Astrocyte (in vitro differentiated cells and primary cell): ENCODE results near the gene AP3B1. TPM values are rescaled to one million over a fixed set of nuclear protein-coding genes. Genes with fewer than 3 reads are reported as not detected.
A peak's percentile ranks its signal among the peaks of the same experiment; 100 is the strongest.

ENCODE experiments used
- DNase-seq: peaks from one replicate; pipeline ENCODE4 v3.0.0-alpha.2; 2010; ENCODE audit warnings: low read depth
- FAIRE-seq: peaks from 2 replicates; lab custom pipeline; 2011; peaks lifted over from hg19 to GRCh38; lab: Jason Lieb, UNC
- H2AFZ ChIP-seq: 2 replicates; pipeline ENCODE4 v1.6.0; 2012; ENCODE audit warnings: low read depth, low read length, inconsistent platforms
- H3K27ac ChIP-seq: 2 replicates; pipeline ENCODE4 v1.5.1; 2011; ENCODE audit warnings: low read depth, low read length, inconsistent platforms
- H3K27me3 ChIP-seq: 2 replicates; pipeline ENCODE4 v1.6.0; 2011; ENCODE audit warnings: low read length, inconsistent platforms; ENCODE audit not compliant: insufficient read depth
- H3K36me3 ChIP-seq: 2 replicates; pipeline ENCODE4 v1.5.1; 2011; ENCODE audit warnings: low read length, inconsistent platforms; ENCODE audit not compliant: insufficient read depth
- H3K4me1 ChIP-seq: 2 replicates; pipeline ENCODE4 v1.5.1; 2011; ENCODE audit warnings: low read length, inconsistent platforms; ENCODE audit not compliant: insufficient read depth
- H3K4me2 ChIP-seq: 2 replicates; pipeline ENCODE4 v1.6.0; 2012; ENCODE audit warnings: low read length, inconsistent platforms
- H3K4me3 ChIP-seq: 2 replicates; pipeline ENCODE4 v1.5.1; 2011; ENCODE audit warnings: low read depth, mild to moderate bottlenecking, low read length, inconsistent platforms; ENCODE audit not compliant: insufficient read depth
- H3K79me2 ChIP-seq: 2 replicates; pipeline ENCODE4 v1.6.0; 2012; ENCODE audit warnings: mild to moderate bottlenecking, low read length, inconsistent platforms; ENCODE audit not compliant: insufficient read depth
- H3K9ac ChIP-seq: 2 replicates; pipeline ENCODE4 v1.6.0; 2012; ENCODE audit warnings: mild to moderate bottlenecking, low read length, inconsistent platforms
- H3K9me3 ChIP-seq: 2 replicates; pipeline ENCODE4 v1.5.1; 2012; ENCODE audit warnings: low read depth, mild to moderate bottlenecking, low read length, inconsistent platforms; ENCODE audit not compliant: insufficient read depth
- H4K20me1 ChIP-seq: 2 replicates; pipeline ENCODE4 v1.6.0; 2012; ENCODE audit warnings: low read length, inconsistent platforms; ENCODE audit not compliant: insufficient read depth
- H3K27ac Mint-ChIP-seq: one replicate; pipeline ENCODE4 v1.8.0; 2021; ENCODE audit warnings: mild to moderate bottlenecking, mixed read lengths; ENCODE audit not compliant: unreplicated experiment
- H3K27me3 Mint-ChIP-seq: one replicate; pipeline ENCODE4 v1.8.0; 2021; ENCODE audit warnings: low read depth, mixed read lengths; ENCODE audit not compliant: unreplicated experiment
- H3K36me3 Mint-ChIP-seq: one replicate; pipeline ENCODE4 v1.8.0; 2021; ENCODE audit warnings: low read depth, mixed read lengths; ENCODE audit not compliant: unreplicated experiment
- H3K4me1 Mint-ChIP-seq: one replicate; pipeline ENCODE4 v1.8.0; 2021; ENCODE audit warnings: low read depth, mixed read lengths; ENCODE audit not compliant: unreplicated experiment
- H3K4me3 Mint-ChIP-seq: one replicate; pipeline ENCODE4 v1.8.0; 2021; ENCODE audit warnings: mild to moderate bottlenecking, moderate library complexity, mixed read lengths; ENCODE audit not compliant: unreplicated experiment
- H3K9me3 Mint-ChIP-seq: one replicate; pipeline ENCODE4 v1.8.0; 2021; ENCODE audit warnings: mild to moderate bottlenecking, mixed read lengths; ENCODE audit not compliant: unreplicated experiment
- CTCF ChIP-seq: IDR thresholded peaks from 2 replicates; pipeline ENCODE4 v1.5.1; 2011; ENCODE audit warnings: low read depth, mild to moderate bottlenecking, inconsistent platforms, low read length, moderate library complexity; ENCODE audit not compliant: insufficient read depth
- EZH2 ChIP-seq: IDR thresholded peaks from 2 replicates; pipeline ENCODE4 v1.6.1; 2012; ENCODE audit warnings: mild to moderate bottlenecking, low read length, inconsistent platforms; ENCODE audit not compliant: insufficient read depth
- total RNA-seq: library from RNA; stranded (reverse); gene quantifications from 2 replicates; pipeline ENCODE4 v1.2.1, GENCODE V29; 2021

AP3B1 gene
- total RNA-seq, 1 donor from 2014 or later = 64.8 TPM

- Histone ChIP-seq H3K36me3 (peaks cover 5% of the 10 kb centered on the region), H4K20me1 (peaks cover 4% of the 10 kb centered on the region), H3K4me2 (no peak overlapping the region), H3K9me3 (no peaks in the 10 kb centered on the region), H3K4me3 (no peak overlapping the region), H3K9ac (peak overlapping the region; percentile 17), H3K79me2 (no peaks in the 10 kb centered on the region), H2AFZ (no peak overlapping the region), H3K27me3 (no peaks in the 10 kb centered on the region), H3K27ac (peak overlapping the region; percentile 24), H3K4me1 (peaks cover 2% of the 10 kb centered on the region)
- H3K4me3 Mint-ChIP-seq = no peak overlapping the region
- no peaks in the 10 kb centered on the region for H3K9me3 Mint-ChIP-seq
- no peaks in the 10 kb centered on the region for H3K27me3 Mint-ChIP-seq
- FAIRE-seq (peak; percentile 39), DNase-seq (peak; percentile 40)
- TF ChIP-seq EZH2 (no peak), CTCF (no peak)
- H3K36me3 Mint-ChIP-seq = no peaks in the 10 kb centered on the region
- peaks cover 11% of the 10 kb centered on the region for H3K4me1 Mint-ChIP-seq
- no peak overlapping the region for H3K27ac Mint-ChIP-seq
Observed at GRCh38 chr5:78005021-78005785, 289.3 kb downstream of the AP3B1 start.

- H3K9me3 ChIP-seq = no peaks in the 10 kb centered on the region
- Mint-ChIP-seq H3K9me3 (no peaks in the 10 kb centered on the region), H3K27ac (no peak overlapping the region), H3K27me3 (no peaks in the 10 kb centered on the region), H3K4me3 (no peak overlapping the region), H3K36me3 (no peaks in the 10 kb centered on the region), H3K4me1 (peaks cover 11% of the 10 kb centered on the region)
- H2AFZ ChIP-seq = no peak overlapping the region
- TF ChIP-seq EZH2 (no peak), CTCF (no peak)
- H3K4me3 ChIP-seq = no peak overlapping the region
- peak overlapping the region; percentile 17 for H3K9ac ChIP-seq
- H4K20me1 ChIP-seq = peaks cover 4% of the 10 kb centered on the region
- no peaks in the 10 kb centered on the region for H3K79me2 ChIP-seq
- H3K27ac ChIP-seq = peak overlapping the region; percentile 24
- peaks cover 2% of the 10 kb centered on the region for H3K4me1 ChIP-seq
- peak; percentile 26 for FAIRE-seq
- DNase-seq = no peak
- H3K27me3 ChIP-seq = no peaks in the 10 kb centered on the region
- peaks cover 5% of the 10 kb centered on the region for H3K36me3 ChIP-seq
- no peak overlapping the region for H3K4me2 ChIP-seq
Observed at GRCh38 chr5:78004559-78004958, 289.9 kb downstream of the AP3B1 start.

GRCh38 chr5:78003919-78004318 is 290.6 kb downstream of the AP3B1 start:
- Mint-ChIP-seq H3K27ac (no peak overlapping the region), H3K36me3 (peaks cover 6% of the 10 kb centered on the region), H3K9me3 (peaks cover 2% of the 10 kb centered on the region), H3K27me3 (peaks cover 1% of the 10 kb centered on the region), H3K4me1 (peaks cover 11% of the 10 kb centered on the region), H3K4me3 (no peak overlapping the region)
- peaks cover 5% of the 10 kb centered on the region for H3K36me3 ChIP-seq
- H3K4me1 ChIP-seq = peaks cover 2% of the 10 kb centered on the region
- H3K27me3 ChIP-seq = no peaks in the 10 kb centered on the region
- no peak for DNase-seq
- H3K9ac ChIP-seq = no peak overlapping the region
- H2AFZ ChIP-seq = no peak overlapping the region
- no peak overlapping the region for H3K27ac ChIP-seq
- FAIRE-seq = no peak
- H3K79me2 ChIP-seq = no peaks in the 10 kb centered on the region
- H3K4me3 ChIP-seq = no peak overlapping the region
- peaks cover 3% of the 10 kb centered on the region for H4K20me1 ChIP-seq
- TF ChIP-seq EZH2 (no peak), CTCF (no peak)
- no peak overlapping the region for H3K4me2 ChIP-seq
- no peaks in the 10 kb centered on the region for H3K9me3 ChIP-seq
